ENCODE measurements around the gene SLC25A18.

DNA sequence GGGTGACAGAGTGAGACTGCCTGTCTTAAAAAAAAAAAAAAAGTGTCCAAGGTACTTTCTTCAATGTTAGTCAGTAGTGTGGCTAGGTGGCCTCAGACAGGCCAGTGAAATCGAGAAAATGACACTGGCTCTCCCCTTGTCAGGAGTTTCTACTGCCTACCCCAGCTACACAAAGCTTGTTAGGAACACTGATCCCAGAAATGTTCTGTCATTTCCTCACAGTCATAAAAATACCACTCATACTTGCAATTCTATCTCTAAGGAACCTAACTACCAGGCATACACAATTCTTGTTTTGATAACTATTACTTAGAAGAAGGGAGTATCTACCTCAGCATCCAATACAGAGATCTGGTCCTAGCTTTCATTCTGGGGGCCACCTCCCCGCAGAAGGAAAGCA lies 33.9 kb downstream of the SLC25A18 start:
- TF ChIP-seq POLR2AphosphoS5 (IDR thresholded peaks at IDR 0.05; ENCODE audit: borderline replicate concordance, low read depth, low read length), result no peak
- no peak for TF ChIP-seq EZH2 (IDR thresholded peaks at IDR 0.05)
- TF ChIP-seq FOXP2 (optimal IDR thresholded peaks at IDR 0.05; ENCODE audit: control extremely low read depth, extremely low read length, insufficient read depth), result no peak
